Pancreas (tissue), 10 donors: ENCODE results near the gene MRPL49. TPM values are rescaled to one million over a fixed set of nuclear protein-coding genes. Genes with fewer than 3 reads are reported as not detected.

ENCODE experiments used
- ATAC-seq, 4 donors: fragments of 200-7000 bp; cut with Tn5 transposase; one replicate each; pipeline versions ENCODE4 v1.8.0 to v1.9.1; 2020; ENCODE audit warnings: mild to moderate bottlenecking in 4 of 4, moderate library complexity in 4 of 4
- DNase-seq, 6 donors: peaks; one replicate each; pipeline ENCODE4 v3.0.0-alpha.2; 2020
- FAIRE-seq: peaks from 2 replicates; lab custom pipeline; 2012; peaks lifted over from hg19 to GRCh38; lab: Jason Lieb, UNC
- H3K27ac ChIP-seq, 4 donors: fragments of 200-600 bp; sonication (generic); 1 replicate in 3 of 4; 2 replicates in 1 of 4; pipeline versions ENCODE4 v1.5.0 to v1.8.0; 2020
- H3K27me3 ChIP-seq, 4 donors: fragments of 200-600 bp; one replicate each; pipeline ENCODE4 v1.8.0; 2021
- H3K36me3 ChIP-seq, 3 donors: fragments of 200-600 bp; sonication (generic) in 1 of 3; one replicate each; pipeline versions ENCODE4 v1.5.0 to v1.8.0; 2020 to 2021
- H3K4me1 ChIP-seq, 3 donors: fragments of 200-600 bp; one replicate each; pipeline ENCODE4 v1.8.0; 2021
- H3K4me3 ChIP-seq, 4 donors: fragments of 200-600 bp; sonication (generic) in 2 of 4; one replicate each; pipeline versions ENCODE4 v1.5.0 to v1.8.0; 2020 to 2021
- H3K9me3 ChIP-seq, 4 donors: fragments of 200-600 bp; one replicate each; pipeline ENCODE4 v1.8.0; 2021
- WGBS, 2 donors: extraction: QIAGEN DNeasy Blood & Tissue Kit; methylation state at CpG; one replicate each; pipeline ENCODE4 v1.1.7; 2013; 5-methylcytosine and 5-hydroxymethylcytosine counted together
- intact Hi-C, 3 donors: fragments of 100-400 bp; cut with DNase I; formaldehyde crosslinking; loops; one replicate each; pipeline versions ENCODE4 v1.11.1 to v1.14.2; 2022
- polyA plus RNA-seq, 2 donors: library from polyadenylated mRNA; stranded (reverse); fragments of 200-250 nt; gene quantifications; one replicate each; pipeline ENCODE4 v1.2.3, GENCODE V29; 2013
- total RNA-seq, 6 donors: library from RNA; stranded (reverse); fragmentation: NEBNext Ultra II Directional in 4 of 6; extraction: Animal tissue kit (Norgen Biotek cat#: 25700) in 4 of 6; gene quantifications; one replicate each; pipeline versions ENCODE4 v1.2.1 to v1.2.4, GENCODE V29; 2021 to 2023
- TF ChIP-seq, protein P1 (sequence below), 4 donors: fragments of 200-600 bp; sonication (generic) in 3 of 4; IDR thresholded peaks; one replicate each; pipeline versions ENCODE4 v1.5.0 to v1.8.0; 2021; ENCODE audit warnings: antibody characterized with exemption in 4 of 4
- donor health status: healthy with polysubstance abuse.
- donor health status: DM: no; HTN: no; CAD: no; lungs with moderate emphysema.
- donor health status: DM: no; HTN: no; CAD: no.
- donor health status: control.
- donor health status: control.
- donor health status: Bipolar disorder and iron deficiency.
- donor health status: DM: yes; HTN: yes; CAD: no.
- donor health status: DM: no; HTN: no; CAD: no.
- donor health status: DM: no; HTN: no; CAD: no.
- donor health status: DM: yes; HTN: yes; CAD: no.

Gene MRPL49
- total and polyA plus RNA-seq, 8 donors: 10.3 to 31.2 (median 21.4) TPM

DNA sequence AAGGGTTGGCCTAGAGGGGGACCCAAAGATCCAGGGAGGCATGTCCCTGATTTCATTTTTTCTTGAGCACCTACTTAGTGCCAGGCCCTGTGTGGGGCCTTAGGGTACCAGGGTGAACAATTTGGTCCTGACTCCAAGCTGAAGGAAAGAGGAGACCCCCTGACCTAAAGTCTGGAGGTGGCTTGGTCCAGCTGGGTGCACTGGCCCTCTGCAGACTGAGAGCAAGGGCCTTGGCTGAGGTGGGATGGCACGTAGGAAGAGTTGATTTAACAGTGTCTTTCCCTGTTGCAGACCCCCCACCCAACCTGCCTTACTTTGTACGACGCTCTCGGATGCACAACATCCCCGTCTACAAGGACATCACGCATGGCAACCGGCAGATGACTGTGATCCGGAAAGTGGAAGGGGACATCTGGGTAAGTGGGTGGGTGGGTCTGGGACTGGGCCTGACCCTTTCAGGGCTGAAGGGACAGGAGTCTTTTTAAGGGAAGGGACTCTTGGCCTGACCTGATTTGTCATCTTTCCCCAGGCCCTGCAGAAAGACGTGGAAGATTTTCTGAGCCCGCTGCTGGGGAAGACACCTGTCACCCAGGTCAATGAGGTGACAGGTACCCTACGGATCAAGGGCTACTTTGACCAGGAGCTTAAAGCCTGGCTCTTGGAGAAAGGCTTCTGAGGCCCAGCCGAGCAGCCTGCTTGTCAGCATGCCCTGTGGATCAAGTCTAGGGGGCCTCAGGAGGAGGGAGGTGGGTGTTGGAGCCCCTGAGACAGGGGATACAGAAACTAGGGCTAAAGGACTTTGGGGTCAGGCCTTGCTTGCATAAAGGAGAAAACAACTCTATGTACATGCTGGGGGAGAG is 3.3 kb downstream of the MRPL49 start:
- Histone ChIP-seq H3K27me3 (no peaks in the 10 kb centered on the region), H3K4me1 (peaks cover 3 to 13% (median 7%) of the 10 kb centered on the region in 3 donors), H3K4me3 (no peak overlapping the region), H3K27ac (no peak overlapping the region), H3K36me3 (peaks cover 6 to 55% (median 47%) of the 10 kb centered on the region in 3 donors), H3K9me3 (no peaks in the 10 kb centered on the region)
- WGBS, 2 donors: 82 to 83% methylated on average over 12 of the region's 12 CpGs
- intact Hi-C loops: no loop called here
- TF ChIP-seq, protein P1, sequence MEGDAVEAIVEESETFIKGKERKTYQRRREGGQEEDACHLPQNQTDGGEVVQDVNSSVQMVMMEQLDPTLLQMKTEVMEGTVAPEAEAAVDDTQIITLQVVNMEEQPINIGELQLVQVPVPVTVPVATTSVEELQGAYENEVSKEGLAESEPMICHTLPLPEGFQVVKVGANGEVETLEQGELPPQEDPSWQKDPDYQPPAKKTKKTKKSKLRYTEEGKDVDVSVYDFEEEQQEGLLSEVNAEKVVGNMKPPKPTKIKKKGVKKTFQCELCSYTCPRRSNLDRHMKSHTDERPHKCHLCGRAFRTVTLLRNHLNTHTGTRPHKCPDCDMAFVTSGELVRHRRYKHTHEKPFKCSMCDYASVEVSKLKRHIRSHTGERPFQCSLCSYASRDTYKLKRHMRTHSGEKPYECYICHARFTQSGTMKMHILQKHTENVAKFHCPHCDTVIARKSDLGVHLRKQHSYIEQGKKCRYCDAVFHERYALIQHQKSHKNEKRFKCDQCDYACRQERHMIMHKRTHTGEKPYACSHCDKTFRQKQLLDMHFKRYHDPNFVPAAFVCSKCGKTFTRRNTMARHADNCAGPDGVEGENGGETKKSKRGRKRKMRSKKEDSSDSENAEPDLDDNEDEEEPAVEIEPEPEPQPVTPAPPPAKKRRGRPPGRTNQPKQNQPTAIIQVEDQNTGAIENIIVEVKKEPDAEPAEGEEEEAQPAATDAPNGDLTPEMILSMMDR (IDR thresholded peaks at IDR 0.05): no peak
- FAIRE-seq (no peak), ATAC-seq (no peak), DNase-seq (peak in 1 of 6 donors; percentile 20)

- Histone ChIP-seq H3K4me1 (peaks cover 0 to 10% (median 0%) of the 10 kb centered on the region in 3 donors), H3K36me3 (peaks cover 6 to 62% (median 60%) of the 10 kb centered on the region in 3 donors), H3K27ac (no peak overlapping the region), H3K27me3 (no peaks in the 10 kb centered on the region), H3K4me3 (no peak overlapping the region), H3K9me3 (no peaks in the 10 kb centered on the region)
- FAIRE-seq (no peak), ATAC-seq (no peak), DNase-seq (no peak)
- TF ChIP-seq, protein P1 (IDR thresholded peaks at IDR 0.05): no peak
- intact Hi-C loops: no loop called here
- 59 to 78% methylated on average over 6 of the region's 6 CpGs for WGBS, 2 donors
Observed at GRCh38 chr11:65126624-65127274, 4.6 kb downstream of the MRPL49 start.

DNA sequence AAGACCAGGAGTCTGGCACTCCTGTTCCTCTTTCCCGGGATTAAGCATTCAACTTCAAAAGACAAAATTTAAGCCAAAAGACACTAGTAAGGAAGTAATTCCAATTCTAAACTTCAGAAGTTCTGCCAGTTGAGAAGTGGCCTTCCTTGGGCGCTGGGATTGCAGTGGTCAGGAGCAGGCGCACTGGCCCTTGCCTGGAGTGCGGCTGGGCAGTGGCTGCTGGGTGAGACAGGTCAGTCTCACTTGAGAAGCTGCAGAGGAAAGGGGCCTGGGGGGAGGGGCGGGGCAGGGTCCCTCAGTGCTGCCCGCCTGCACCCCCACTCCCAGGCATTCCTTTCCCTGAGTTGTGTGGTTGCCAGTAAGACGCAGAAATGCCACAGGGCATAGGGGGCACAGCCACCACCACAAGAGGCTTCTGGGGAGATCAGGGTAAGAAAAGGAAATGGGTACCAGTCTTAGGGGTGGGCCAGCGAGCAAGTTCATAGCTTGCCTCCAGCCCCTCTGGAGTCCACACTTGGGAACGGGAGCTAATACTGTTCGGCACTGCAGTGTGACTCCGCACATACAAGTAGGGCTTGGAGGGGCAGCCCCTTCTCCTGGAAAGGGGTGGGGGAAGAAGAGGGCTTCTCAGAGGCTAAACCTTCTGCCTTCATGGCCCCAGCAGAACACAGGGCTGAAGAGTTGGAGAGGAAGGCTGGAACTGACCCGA is 5.5 kb downstream of the MRPL49 start:
- Histone ChIP-seq H3K4me3 (no peak overlapping the region), H3K27ac (no peak overlapping the region), H3K36me3 (peaks cover 6 to 70% (median 61%) of the 10 kb centered on the region in 3 donors), H3K4me1 (peaks cover 0 to 18% (median 5%) of the 10 kb centered on the region in 3 donors), H3K27me3 (no peaks in the 10 kb centered on the region), H3K9me3 (no peaks in the 10 kb centered on the region)
- no peak for FAIRE-seq
- no peak for DNase-seq
- intact Hi-C loops: no loop called here
- WGBS, 2 donors: 74 to 85% methylated on average over 12 of the region's 12 CpGs
- peak in 1 of 4 donors; percentile 2 for ATAC-seq
- TF ChIP-seq, protein P1 (IDR thresholded peaks at IDR 0.05): no peak

GRCh38 chr11:65128182-65129145 is 6.3 kb downstream of the MRPL49 start:
- ATAC-seq: no peak
- WGBS, 2 donors: 72 to 76% methylated on average over 15 of the region's 15 CpGs
- no peaks in the 10 kb centered on the region for H3K27me3 ChIP-seq
- no peak for FAIRE-seq
- peaks cover 6 to 76% (median 61%) of the 10 kb centered on the region in 3 donors for H3K36me3 ChIP-seq
- intact Hi-C loops: no loop called here
- TF ChIP-seq, protein P1 (IDR thresholded peaks at IDR 0.05): no peak
- H3K4me1 ChIP-seq: peaks cover 0 to 19% (median 10%) of the 10 kb centered on the region in 3 donors
- no peak overlapping the region for H3K27ac ChIP-seq
- H3K9me3 ChIP-seq: no peaks in the 10 kb centered on the region
- no peak overlapping the region for H3K4me3 ChIP-seq
- peak in 1 of 6 donors; percentile 76 for DNase-seq
